WTC11 (cell line): Measurements from ENCODE around the gene OR10C1. TPM values are rescaled to one million over a fixed set of nuclear protein-coding genes. Genes with fewer than 3 reads are reported as not detected.
"Not testable (repeated sequence)": the region's sequence is repeated elsewhere in the genome, so short reads cannot be mapped to it uniquely, and the experiment has no call there.

Source experiments
- ATAC-seq: fragments of 200-7000 bp; cut with Tn5 transposase; 2 replicates; pipeline ENCODE4 v1.10.0; 2021; ENCODE audit warnings: mild to moderate bottlenecking, moderate library complexity
- CTCF ChIA-PET: fragments of 300-600 bp; sonication (Branson Sonifier 250); formaldehyde crosslinking; loops from one replicate; lab custom pipeline; 2021; ENCODE audit warnings: antibody characterized with exemption; lab: Charles Lee
- POLR2A ChIA-PET: fragments of 350-600 bp; sonication (Branson Sonifier 250); formaldehyde crosslinking; loops from one replicate; lab custom pipeline; 2021; ENCODE audit warnings: antibody characterized with exemption; lab: Charles Lee
- DNase-seq: peaks from one replicate; pipeline ENCODE4 v3.0.0; 2021; ENCODE audit warnings: low spot score
- H3K27ac Mint-ChIP-seq: 2 replicates; pipeline ENCODE4 v1.8.0; 2021; ENCODE audit warnings: mixed read lengths
- H3K27me3 Mint-ChIP-seq: 2 replicates; pipeline ENCODE4 v1.8.0; 2021; ENCODE audit warnings: low read depth, mild to moderate bottlenecking, moderate library complexity, mixed read lengths
- H3K36me3 Mint-ChIP-seq: 2 replicates; pipeline ENCODE4 v1.8.0; 2021; ENCODE audit warnings: mixed read lengths
- H3K4me1 Mint-ChIP-seq: 2 replicates; pipeline ENCODE4 v1.8.0; 2022; ENCODE audit warnings: mixed read lengths
- H3K4me3 Mint-ChIP-seq: 2 replicates; pipeline ENCODE4 v1.8.0; 2021; ENCODE audit warnings: mild to moderate bottlenecking, moderate library complexity, mixed read lengths
- H3K9me3 Mint-ChIP-seq: 2 replicates; pipeline ENCODE4 v1.8.0; 2021; ENCODE audit warnings: mixed read lengths
- ATF3 ChIP-seq: sonication (generic); formaldehyde crosslinking; conservative IDR thresholded peaks from 2 replicates; pipeline ENCODE4 v1.8.1; 2022; ENCODE audit warnings: mild to moderate bottlenecking, missing genetic modification reagents
- FOXJ3 ChIP-seq: sonication (generic); formaldehyde crosslinking; IDR thresholded peaks from 2 replicates; pipeline ENCODE4 v1.9.0; 2021; ENCODE audit warnings: missing genetic modification reagents, mild to moderate bottlenecking, borderline replicate concordance
- GTF2I ChIP-seq: fragments of 250-450 bp; sonication (Bioruptor Pico); conservative IDR thresholded peaks from 2 replicates; pipeline ENCODE4 v1.4.0; 2021; ENCODE audit warnings: mild to moderate bottlenecking
- IRF2 ChIP-seq: sonication (generic); formaldehyde crosslinking; IDR thresholded peaks from 2 replicates; pipeline ENCODE4 v1.8.0; 2022; ENCODE audit warnings: low read depth, missing genetic modification reagents, borderline replicate concordance
- JUN ChIP-seq: sonication (generic); formaldehyde crosslinking; IDR thresholded peaks from 2 replicates; pipeline ENCODE4 v1.8.0; 2023; ENCODE audit warnings: mild to moderate bottlenecking, missing genetic modification reagents
- MYBL2 ChIP-seq: sonication (generic); formaldehyde crosslinking; IDR thresholded peaks from 2 replicates; pipeline ENCODE4 v1.8.1; 2023; ENCODE audit warnings: mild to moderate bottlenecking, moderate library complexity, missing genetic modification reagents
- NFYB ChIP-seq: sonication (generic); formaldehyde crosslinking; conservative IDR thresholded peaks from 2 replicates; pipeline ENCODE4 v1.8.0; 2022; ENCODE audit warnings: low read depth, missing genetic modification reagents
- NR2C2 ChIP-seq: sonication (generic); formaldehyde crosslinking; IDR thresholded peaks from 2 replicates; pipeline ENCODE4 v1.8.0; 2022; ENCODE audit warnings: mild to moderate bottlenecking, missing genetic modification reagents
- TEAD1 ChIP-seq: sonication (generic); formaldehyde crosslinking; IDR thresholded peaks from 2 replicates; pipeline ENCODE4 v1.8.0; 2022; ENCODE audit warnings: mild to moderate bottlenecking, missing genetic modification reagents
- TEAD4 ChIP-seq: sonication (generic); formaldehyde crosslinking; IDR thresholded peaks from 2 replicates; pipeline ENCODE4 v1.8.0; 2022; ENCODE audit warnings: mild to moderate bottlenecking, missing genetic modification reagents
- ZNF219 ChIP-seq: sonication (generic); formaldehyde crosslinking; IDR thresholded peaks from 2 replicates; pipeline ENCODE4 v1.8.0; 2023; ENCODE audit warnings: missing genetic modification reagents, mild to moderate bottlenecking, borderline replicate concordance
- total RNA-seq: library from RNA; stranded (reverse); gene quantifications from 3 replicates; pipeline ENCODE4 v1.2.3, GENCODE V29; 2021
- TF ChIP-seq, protein P1 (sequence below): sonication (generic); formaldehyde crosslinking; IDR thresholded peaks from 2 replicates; pipeline ENCODE4 v1.8.0; 2022; ENCODE audit warnings: mild to moderate bottlenecking, missing genetic modification reagents
- TF ChIP-seq, protein P2 (sequence below): sonication (generic); formaldehyde crosslinking; IDR thresholded peaks from 2 replicates; pipeline ENCODE4 v1.8.0; 2023; ENCODE audit warnings: missing genetic modification reagents, mild to moderate bottlenecking, borderline replicate concordance
- TF ChIP-seq, protein P3 (sequence below): fragments of 200-600 bp; IDR thresholded peaks from 2 replicates; pipeline ENCODE4 v1.8.0; 2022; ENCODE audit warnings: antibody characterized with exemption
- TF ChIP-seq, protein P4 (sequence below): sonication (generic); formaldehyde crosslinking; IDR thresholded peaks from 2 replicates; pipeline ENCODE4 v1.8.0; 2022; ENCODE audit warnings: mild to moderate bottlenecking, missing genetic modification reagents
- TF ChIP-seq, protein P5 (sequence below): sonication (generic); formaldehyde crosslinking; IDR thresholded peaks from 2 replicates; pipeline ENCODE4 v1.8.1; 2023; ENCODE audit warnings: mild to moderate bottlenecking, missing genetic modification reagents

OR10C1 gene
- total RNA-seq, 1 experiment from 2014 or later, result not detected

DNA sequence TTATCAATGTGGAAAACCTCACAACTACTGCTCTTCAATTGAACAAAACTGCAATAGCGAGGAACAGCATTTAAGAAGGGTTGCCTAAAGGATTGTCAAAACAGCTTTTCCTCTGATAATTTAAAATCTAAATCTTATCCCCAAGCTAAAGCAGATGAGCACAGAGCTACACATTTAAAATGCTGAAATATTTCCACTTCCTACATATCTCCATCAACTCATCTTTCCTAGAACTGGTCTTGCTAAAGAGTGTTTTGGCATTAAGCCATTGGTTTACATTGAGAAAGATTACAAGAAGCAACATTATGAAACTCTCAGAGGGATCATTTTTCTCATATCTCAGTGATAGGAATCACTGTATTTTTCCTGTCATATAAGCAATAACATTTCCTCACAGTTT, 3.6 kb downstream of the OR10C1 start:
- TF ChIP-seq GTF2I (CRISPR knock-in tag) (no peak), IRF2 (CRISPR knock-in tag) (no peak), ZNF219 (CRISPR knock-in tag) (no peak), NR2C2 (no peak)
- TF ChIP-seq, protein P1, sequence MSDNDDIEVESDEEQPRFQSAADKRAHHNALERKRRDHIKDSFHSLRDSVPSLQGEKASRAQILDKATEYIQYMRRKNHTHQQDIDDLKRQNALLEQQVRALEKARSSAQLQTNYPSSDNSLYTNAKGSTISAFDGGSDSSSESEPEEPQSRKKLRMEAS (CRISPR knock-in tag), result no peak
- DNase-seq, result no peak
- Mint-ChIP-seq H3K36me3 (peaks cover 7% of the 10 kb centered on the region), H3K9me3 (peaks cover 16% of the 10 kb centered on the region), H3K27ac (no peak overlapping the region), H3K4me3 (no peak overlapping the region), H3K4me1 (peaks cover 18% of the 10 kb centered on the region), H3K27me3 (no peaks in the 10 kb centered on the region; the same call in none of the 2 replicates)
- POLR2A ChIA-PET, result no interaction called here
- ATAC-seq, result no peak
- CTCF ChIA-PET, result no interaction called here

DNA sequence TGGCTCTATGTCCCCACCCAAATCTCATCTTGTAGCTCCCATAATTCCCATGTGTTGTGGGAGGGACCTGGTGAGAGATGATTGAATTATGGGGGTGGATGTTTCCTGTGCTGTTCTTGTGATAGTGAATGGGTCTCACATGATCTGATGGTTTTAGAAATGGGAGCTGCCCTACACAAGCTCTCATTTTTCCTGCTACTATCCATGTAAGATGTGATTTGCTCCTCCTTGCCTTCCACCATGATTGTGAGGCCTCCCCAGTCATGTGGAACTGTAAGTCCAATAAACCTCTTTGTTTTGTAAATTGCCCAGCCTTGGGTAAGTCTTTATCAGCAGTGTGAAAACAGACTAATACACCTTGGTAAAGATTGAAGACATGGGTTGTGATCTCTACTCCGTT, 4.9 kb downstream of the OR10C1 start:
- H3K27ac Mint-ChIP-seq, POLR2A ChIA-PET, H3K4me3 Mint-ChIP-seq, DNase-seq, ATAC-seq, H3K36me3 Mint-ChIP-seq, H3K27me3 Mint-ChIP-seq: not testable (repeated sequence)
- Mint-ChIP-seq H3K9me3 (peaks cover 16% of the 10 kb centered on the region), H3K4me1 (peaks cover 19% of the 10 kb centered on the region)
- CTCF ChIA-PET, result interaction anchor here (0.6 kb wide), 1 partner anchor 109 kb away, joined by 3 read pairs; no protein-coding TSS in a partner anchor

- POLR2A ChIA-PET, result interaction anchor here (0.7 to 1.0 kb wide), 2 partner anchors 10 to 18 kb away, joined by 3 read pairs; no protein-coding TSS in a partner anchor
- H3K4me3 Mint-ChIP-seq, result no peak overlapping the region
- peak; percentile 97 for ATAC-seq
- CTCF ChIA-PET, result interaction anchor here (0.6 kb wide), 1 partner anchor 70 kb away, joined by 3 read pairs; no protein-coding TSS in a partner anchor
- peak overlapping the region; percentile 35 for H3K27ac Mint-ChIP-seq
- H3K9me3 Mint-ChIP-seq, result peaks cover 21% of the 10 kb centered on the region
- no peak for DNase-seq
- peaks cover 19% of the 10 kb centered on the region for H3K4me1 Mint-ChIP-seq
- TF ChIP-seq TEAD4 (CRISPR knock-in tag) (0 out of 2 replicates have a peak, but pooled peaks have one; percentile 44), TEAD1 (CRISPR knock-in tag) (peak; percentile 47; the same call in 1 of the 2 replicates), NFYB (CRISPR knock-in tag) (no peak)
- TF ChIP-seq, all 79 proteins: peak for 2
- H3K27me3 Mint-ChIP-seq, result no peaks in the 10 kb centered on the region; the same call in none of the 2 replicates
- peaks cover 7% of the 10 kb centered on the region for H3K36me3 Mint-ChIP-seq
Observed at GRCh38 chr6:29447670-29448069, 8.6 kb downstream of the OR10C1 start.

DNA sequence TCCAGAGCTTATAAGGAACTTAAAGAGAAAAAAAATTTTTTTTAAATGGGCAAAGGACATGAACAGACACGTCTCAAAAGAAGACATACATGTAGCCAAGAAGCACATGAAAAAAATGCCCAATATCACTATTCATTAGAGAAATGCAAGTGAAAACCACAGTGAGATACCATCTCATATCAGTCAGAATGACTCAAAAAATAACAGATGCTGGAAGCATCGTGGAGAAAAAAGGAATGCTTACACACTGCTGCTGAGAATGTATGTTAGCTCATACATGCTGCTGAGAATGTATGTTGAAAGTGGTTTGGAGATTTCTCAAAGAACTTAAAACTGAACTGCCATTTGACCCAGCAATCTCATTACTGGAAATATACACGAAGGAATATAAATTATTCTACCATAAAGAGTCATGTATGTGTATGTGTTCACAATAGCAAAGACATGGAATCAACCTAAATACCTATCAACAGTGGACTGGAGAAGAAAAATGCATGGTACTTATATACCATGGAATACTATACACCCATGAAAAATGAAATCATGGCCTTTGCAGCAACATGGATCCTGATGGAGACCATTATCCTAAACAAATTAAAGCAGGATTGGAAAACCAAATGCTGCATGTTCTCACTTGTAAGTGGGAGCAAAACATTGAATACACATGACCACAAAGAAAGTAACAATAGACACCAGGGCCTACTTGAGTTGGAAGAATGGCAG, 12.5 kb downstream of the OR10C1 start:
- DNase-seq, result no peak
- Mint-ChIP-seq H3K4me1 (peaks cover 12% of the 10 kb centered on the region), H3K4me3 (no peak overlapping the region), H3K27me3 (no peaks in the 10 kb centered on the region), H3K9me3 (peaks cover 5% of the 10 kb centered on the region), H3K27ac (no peak overlapping the region), H3K36me3 (no peaks in the 10 kb centered on the region)
- no peak for ATAC-seq
- ChIA-PET CTCF (no interaction called here), POLR2A (no interaction called here)
- TF ChIP-seq, protein P2, sequence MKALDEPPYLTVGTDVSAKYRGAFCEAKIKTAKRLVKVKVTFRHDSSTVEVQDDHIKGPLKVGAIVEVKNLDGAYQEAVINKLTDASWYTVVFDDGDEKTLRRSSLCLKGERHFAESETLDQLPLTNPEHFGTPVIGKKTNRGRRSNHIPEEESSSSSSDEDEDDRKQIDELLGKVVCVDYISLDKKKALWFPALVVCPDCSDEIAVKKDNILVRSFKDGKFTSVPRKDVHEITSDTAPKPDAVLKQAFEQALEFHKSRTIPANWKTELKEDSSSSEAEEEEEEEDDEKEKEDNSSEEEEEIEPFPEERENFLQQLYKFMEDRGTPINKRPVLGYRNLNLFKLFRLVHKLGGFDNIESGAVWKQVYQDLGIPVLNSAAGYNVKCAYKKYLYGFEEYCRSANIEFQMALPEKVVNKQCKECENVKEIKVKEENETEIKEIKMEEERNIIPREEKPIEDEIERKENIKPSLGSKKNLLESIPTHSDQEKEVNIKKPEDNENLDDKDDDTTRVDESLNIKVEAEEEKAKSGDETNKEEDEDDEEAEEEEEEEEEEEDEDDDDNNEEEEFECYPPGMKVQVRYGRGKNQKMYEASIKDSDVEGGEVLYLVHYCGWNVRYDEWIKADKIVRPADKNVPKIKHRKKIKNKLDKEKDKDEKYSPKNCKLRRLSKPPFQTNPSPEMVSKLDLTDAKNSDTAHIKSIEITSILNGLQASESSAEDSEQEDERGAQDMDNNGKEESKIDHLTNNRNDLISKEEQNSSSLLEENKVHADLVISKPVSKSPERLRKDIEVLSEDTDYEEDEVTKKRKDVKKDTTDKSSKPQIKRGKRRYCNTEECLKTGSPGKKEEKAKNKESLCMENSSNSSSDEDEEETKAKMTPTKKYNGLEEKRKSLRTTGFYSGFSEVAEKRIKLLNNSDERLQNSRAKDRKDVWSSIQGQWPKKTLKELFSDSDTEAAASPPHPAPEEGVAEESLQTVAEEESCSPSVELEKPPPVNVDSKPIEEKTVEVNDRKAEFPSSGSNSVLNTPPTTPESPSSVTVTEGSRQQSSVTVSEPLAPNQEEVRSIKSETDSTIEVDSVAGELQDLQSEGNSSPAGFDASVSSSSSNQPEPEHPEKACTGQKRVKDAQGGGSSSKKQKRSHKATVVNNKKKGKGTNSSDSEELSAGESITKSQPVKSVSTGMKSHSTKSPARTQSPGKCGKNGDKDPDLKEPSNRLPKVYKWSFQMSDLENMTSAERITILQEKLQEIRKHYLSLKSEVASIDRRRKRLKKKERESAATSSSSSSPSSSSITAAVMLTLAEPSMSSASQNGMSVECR, result no peak
- TF ChIP-seq FOXJ3 (CRISPR knock-in tag), result no peak
- TF ChIP-seq TEAD4 (CRISPR knock-in tag), result no peak
- no peak for TF ChIP-seq JUN (CRISPR knock-in tag)
- TF ChIP-seq MYBL2 (CRISPR knock-in tag), result no peak
- TF ChIP-seq, protein P3, sequence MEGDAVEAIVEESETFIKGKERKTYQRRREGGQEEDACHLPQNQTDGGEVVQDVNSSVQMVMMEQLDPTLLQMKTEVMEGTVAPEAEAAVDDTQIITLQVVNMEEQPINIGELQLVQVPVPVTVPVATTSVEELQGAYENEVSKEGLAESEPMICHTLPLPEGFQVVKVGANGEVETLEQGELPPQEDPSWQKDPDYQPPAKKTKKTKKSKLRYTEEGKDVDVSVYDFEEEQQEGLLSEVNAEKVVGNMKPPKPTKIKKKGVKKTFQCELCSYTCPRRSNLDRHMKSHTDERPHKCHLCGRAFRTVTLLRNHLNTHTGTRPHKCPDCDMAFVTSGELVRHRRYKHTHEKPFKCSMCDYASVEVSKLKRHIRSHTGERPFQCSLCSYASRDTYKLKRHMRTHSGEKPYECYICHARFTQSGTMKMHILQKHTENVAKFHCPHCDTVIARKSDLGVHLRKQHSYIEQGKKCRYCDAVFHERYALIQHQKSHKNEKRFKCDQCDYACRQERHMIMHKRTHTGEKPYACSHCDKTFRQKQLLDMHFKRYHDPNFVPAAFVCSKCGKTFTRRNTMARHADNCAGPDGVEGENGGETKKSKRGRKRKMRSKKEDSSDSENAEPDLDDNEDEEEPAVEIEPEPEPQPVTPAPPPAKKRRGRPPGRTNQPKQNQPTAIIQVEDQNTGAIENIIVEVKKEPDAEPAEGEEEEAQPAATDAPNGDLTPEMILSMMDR, result no peak
- TF ChIP-seq, protein P4, sequence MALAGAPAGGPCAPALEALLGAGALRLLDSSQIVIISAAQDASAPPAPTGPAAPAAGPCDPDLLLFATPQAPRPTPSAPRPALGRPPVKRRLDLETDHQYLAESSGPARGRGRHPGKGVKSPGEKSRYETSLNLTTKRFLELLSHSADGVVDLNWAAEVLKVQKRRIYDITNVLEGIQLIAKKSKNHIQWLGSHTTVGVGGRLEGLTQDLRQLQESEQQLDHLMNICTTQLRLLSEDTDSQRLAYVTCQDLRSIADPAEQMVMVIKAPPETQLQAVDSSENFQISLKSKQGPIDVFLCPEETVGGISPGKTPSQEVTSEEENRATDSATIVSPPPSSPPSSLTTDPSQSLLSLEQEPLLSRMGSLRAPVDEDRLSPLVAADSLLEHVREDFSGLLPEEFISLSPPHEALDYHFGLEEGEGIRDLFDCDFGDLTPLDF (CRISPR knock-in tag), result no peak
- no peak for TF ChIP-seq ZNF219 (CRISPR knock-in tag)
- TF ChIP-seq, protein P5, sequence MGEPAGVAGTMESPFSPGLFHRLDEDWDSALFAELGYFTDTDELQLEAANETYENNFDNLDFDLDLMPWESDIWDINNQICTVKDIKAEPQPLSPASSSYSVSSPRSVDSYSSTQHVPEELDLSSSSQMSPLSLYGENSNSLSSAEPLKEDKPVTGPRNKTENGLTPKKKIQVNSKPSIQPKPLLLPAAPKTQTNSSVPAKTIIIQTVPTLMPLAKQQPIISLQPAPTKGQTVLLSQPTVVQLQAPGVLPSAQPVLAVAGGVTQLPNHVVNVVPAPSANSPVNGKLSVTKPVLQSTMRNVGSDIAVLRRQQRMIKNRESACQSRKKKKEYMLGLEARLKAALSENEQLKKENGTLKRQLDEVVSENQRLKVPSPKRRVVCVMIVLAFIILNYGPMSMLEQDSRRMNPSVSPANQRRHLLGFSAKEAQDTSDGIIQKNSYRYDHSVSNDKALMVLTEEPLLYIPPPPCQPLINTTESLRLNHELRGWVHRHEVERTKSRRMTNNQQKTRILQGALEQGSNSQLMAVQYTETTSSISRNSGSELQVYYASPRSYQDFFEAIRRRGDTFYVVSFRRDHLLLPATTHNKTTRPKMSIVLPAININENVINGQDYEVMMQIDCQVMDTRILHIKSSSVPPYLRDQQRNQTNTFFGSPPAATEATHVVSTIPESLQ, result no peak
- TF ChIP-seq, protein P1 (CRISPR knock-in tag), result no peak
- TF ChIP-seq ATF3, result no peak
